B cell (primary cell): ENCODE measurements around the gene DEAF1. TPM values are rescaled to one million over a fixed set of nuclear protein-coding genes. Genes with fewer than 3 reads are reported as not detected.

Source experiments
- ATAC-seq: fragments of 200-7000 bp; cut with Tn5 transposase; one replicate; pipeline ENCODE4 v1.10.0; 2021; ENCODE audit warnings: low read depth, mild to moderate bottlenecking, moderate number of reproducible peaks, moderate library complexity
- CTCF ChIA-PET: fragments of 350-600 bp; sonication (Branson Sonifier 250); formaldehyde crosslinking; loops from one replicate; lab custom pipeline; 2021; ENCODE audit warnings: antibody characterized with exemption, inconsistent platforms; lab: Charles Lee
- POLR2A ChIA-PET: fragments of 350-600 bp; sonication (Branson Sonifier 250); formaldehyde crosslinking; loops from one replicate; lab custom pipeline; 2021; ENCODE audit warnings: antibody characterized with exemption; lab: Charles Lee
- DNase-seq: peaks from one replicate; pipeline ENCODE4 v3.0.0; 2013
- H2AFZ ChIP-seq: 2 replicates; pipeline ENCODE4 v1.6.1; 2012; ENCODE audit warnings: mild to moderate bottlenecking, low read depth, low read length; ENCODE audit not compliant: insufficient read depth, poor library complexity, severe bottlenecking
- H3K27ac ChIP-seq, 2 donors: 1 replicate in 1 of 2; 2 replicates in 1 of 2; pipeline ENCODE4 v1.5.1; 2012 to 2013; ENCODE audit warnings: low read length in 2 of 2, mild to moderate bottlenecking in 2 of 2, moderate library complexity in 1 of 2
- H3K27me3 ChIP-seq, 4 experiments: fragments of 200-600 bp in 1 of 4; sonication (generic) in 1 of 4; replicated peaks in 1 of 4; 1 replicate in 2 of 4; 2 replicates in 2 of 4; pipeline versions ENCODE4 v1.6.1 to v1.7.0; 2013 to 2016; ENCODE audit warnings: low read length in 3 of 4, mild to moderate bottlenecking in 2 of 4, mixed read lengths in 1 of 4, moderate library complexity in 1 of 4; ENCODE audit not compliant: insufficient read depth in 4 of 4, control insufficient read depth in 3 of 4; ENCODE audit errors: control extremely low read depth in 1 of 4
- H3K36me3 ChIP-seq, 2 experiments: replicated peaks in 1 of 2; 1 replicate in 1 of 2; 2 replicates in 1 of 2; pipeline versions ENCODE4 v1.6.1 to v1.7.1; 2013; ENCODE audit warnings: low read length in 1 of 2; ENCODE audit not compliant: insufficient read depth in 2 of 2, control insufficient read depth in 1 of 2; ENCODE audit errors: control extremely low read depth in 1 of 2, extremely low read depth in 1 of 2
- H3K4me1 ChIP-seq, 2 donors: fragments of 200-600 bp in 1 of 2; sonication (generic) in 1 of 2; 1 replicate in 1 of 2; 2 replicates in 1 of 2; pipeline versions ENCODE4 v1.5.1 to v1.6.1; 2013 to 2017; ENCODE audit warnings: low read length in 2 of 2; ENCODE audit not compliant: control insufficient read depth in 2 of 2, insufficient read depth in 2 of 2
- H3K4me2 ChIP-seq: replicated peaks from 2 replicates; pipeline ENCODE3; 2012; ENCODE audit warnings: mild to moderate bottlenecking, low read depth, low read length; ENCODE audit not compliant: poor library complexity, severe bottlenecking
- H3K4me3 ChIP-seq, 5 experiments: fragments of 200-600 bp in 1 of 5; sonication (generic) in 1 of 5; 1 replicate in 3 of 5; 2 replicates in 2 of 5; pipeline versions ENCODE4 v1.5.1 to v1.7.0; 2011 to 2016; ENCODE audit warnings: low read length in 4 of 5, mild to moderate bottlenecking in 4 of 5, low read depth in 2 of 5, control low read depth in 1 of 5, moderate library complexity in 1 of 5; ENCODE audit not compliant: insufficient read depth in 1 of 5; ENCODE audit errors: control extremely low read depth in 1 of 5, extremely low read depth in 1 of 5
- H3K79me2 ChIP-seq: fragments of 200-600 bp; sonication (generic); one replicate; pipeline ENCODE4 v1.6.0; 2016; ENCODE audit warnings: low read length; ENCODE audit not compliant: control insufficient read depth, insufficient read depth
- H3K9ac ChIP-seq: fragments of 200-600 bp; sonication (generic); 2 replicates; pipeline ENCODE4 v1.6.1; 2017; ENCODE audit warnings: mild to moderate bottlenecking, low read length, moderate library complexity
- H3K9me3 ChIP-seq, 3 donors: one replicate each; pipeline versions ENCODE4 v1.6.1 to v1.7.1; 2013; ENCODE audit warnings: low read length in 2 of 3; ENCODE audit not compliant: control insufficient read depth in 2 of 3, insufficient read depth in 1 of 3; ENCODE audit errors: control extremely low read depth in 1 of 3
- H4K20me1 ChIP-seq: 2 replicates; pipeline ENCODE4 v1.6.0; 2012; ENCODE audit warnings: mild to moderate bottlenecking, low read length; ENCODE audit not compliant: insufficient read depth, control insufficient read depth, poor library complexity, severe bottlenecking
- H3K27ac Mint-ChIP-seq: one replicate; pipeline ENCODE4 v1.8.0; 2021; ENCODE audit warnings: mixed read lengths
- H3K27me3 Mint-ChIP-seq: one replicate; pipeline ENCODE4 v1.8.0; 2021; ENCODE audit warnings: mixed read lengths
- H3K4me1 Mint-ChIP-seq: one replicate; pipeline ENCODE4 v1.8.0; 2021; ENCODE audit warnings: mixed read lengths
- H3K4me3 Mint-ChIP-seq: one replicate; pipeline ENCODE4 v1.8.0; 2021; ENCODE audit warnings: mixed read lengths
- H3K9me3 Mint-ChIP-seq: one replicate; pipeline ENCODE4 v1.8.0; 2022; ENCODE audit warnings: mixed read lengths; ENCODE audit not compliant: insufficient read depth
- CTCF ChIP-seq: fragments of 200-600 bp; IDR thresholded peaks from one replicate; pipeline ENCODE4 v1.8.0; 2022; ENCODE audit warnings: antibody characterized with exemption, mild to moderate bottlenecking
- EZH2 ChIP-seq: IDR thresholded peaks from 2 replicates; pipeline ENCODE4 v1.6.1; 2012; ENCODE audit warnings: borderline replicate concordance, low read depth, mild to moderate bottlenecking, moderate library complexity, low read length; ENCODE audit not compliant: insufficient read depth, poor library complexity, severe bottlenecking
- WGBS: methylation state at CpG from one replicate; pipeline ENCODE4 v1.1.5; 2013; ENCODE audit warnings: missing lambda C conversion rate; ENCODE audit not compliant: insufficient coverage; 5-methylcytosine and 5-hydroxymethylcytosine counted together
- intact Hi-C: fragments of 100-400 bp; cut with micrococcal nuclease; formaldehyde crosslinking; loops from one replicate; pipeline ENCODE4 v1.10.0; 2022
- polyA plus RNA-seq: library from polyadenylated mRNA; depleted of rRNA; stranded (reverse); fragments of >200 nt; gene quantifications from 2 replicates; pipeline ENCODE4 v1.2.3, GENCODE V29; 2012
- total RNA-seq, 2 donors: library from RNA; stranded (reverse); fragments of 120-200 nt in 1 of 2; gene quantifications; 1 replicate in 1 of 2; 2 replicates in 1 of 2; pipeline versions ENCODE4 v1.2.3 to v1.2.4, GENCODE V29; 2013 to 2022

The DEAF1 gene
- total and polyA plus RNA-seq, 2 donors (not counting 1 experiment from before 2014, with no cell fraction given) = 31.8 to 53.6 TPM

GRCh38 chr11:656866-657265 lies 38.2 kb downstream of the DEAF1 start:
- ChIA-PET CTCF (no interaction called here), POLR2A (no interaction called here)
- intact Hi-C loops = no loop called here
- Mint-ChIP-seq H3K27ac (no peak overlapping the region), H3K27me3 (no peaks in the 10 kb centered on the region), H3K9me3 (no peaks in the 10 kb centered on the region), H3K4me1 (peaks cover 3% of the 10 kb centered on the region), H3K4me3 (no peak overlapping the region)
- DNase-seq (no peak), ATAC-seq (no peak)
- Histone ChIP-seq H2AFZ (no peak overlapping the region), H3K4me1 (no peaks in the 10 kb centered on the region), H3K79me2 (peaks cover 13% of the 10 kb centered on the region), H3K27me3 (no peaks in the 10 kb centered on the region), H3K4me3 (no peak overlapping the region), H3K27ac (no peak overlapping the region), H3K36me3 (peaks cover 0 to 18% of the 10 kb centered on the region in 2 experiments), H3K9me3 (no peaks in the 10 kb centered on the region), H3K9ac (no peak overlapping the region), H3K4me2 (no peak overlapping the region), H4K20me1 (peaks cover 7% of the 10 kb centered on the region)
- TF ChIP-seq EZH2 = no peak
- TF ChIP-seq CTCF = no peak
- 97% methylated on average over 6 of the region's 7 CpGs for WGBS

GRCh38 chr11:656426-656825 lies 38.6 kb downstream of the DEAF1 start:
- ChIA-PET CTCF (no interaction called here), POLR2A (no interaction called here)
- H3K4me3 Mint-ChIP-seq = no peak overlapping the region
- H3K27ac ChIP-seq = no peak overlapping the region
- no peak overlapping the region for H3K9ac ChIP-seq
- intact Hi-C loops = no loop called here
- DNase-seq = no peak
- 96% methylated on average over 13 of the region's 14 CpGs for WGBS
- ATAC-seq = no peak
- peaks cover 0 to 18% of the 10 kb centered on the region in 2 experiments for H3K36me3 ChIP-seq
- no peaks in the 10 kb centered on the region for H3K9me3 Mint-ChIP-seq
- H3K4me3 ChIP-seq = no peak overlapping the region
- peaks cover 3% of the 10 kb centered on the region for H3K4me1 Mint-ChIP-seq
- peaks cover 10% of the 10 kb centered on the region for H3K79me2 ChIP-seq
- H3K4me1 ChIP-seq = no peaks in the 10 kb centered on the region
- H3K9me3 ChIP-seq = no peaks in the 10 kb centered on the region
- no peak overlapping the region for H3K4me2 ChIP-seq
- no peaks in the 10 kb centered on the region for H3K27me3 ChIP-seq
- TF ChIP-seq EZH2 = no peak
- no peak for TF ChIP-seq CTCF
- no peaks in the 10 kb centered on the region for H3K27me3 Mint-ChIP-seq
- H2AFZ ChIP-seq = no peak overlapping the region
- no peak overlapping the region for H3K27ac Mint-ChIP-seq
- peaks cover 6% of the 10 kb centered on the region for H4K20me1 ChIP-seq
